ENCODE measurements around the gene TRAF7.
"Not testable (repeated sequence)": the region's sequence is repeated elsewhere in the genome, so short reads cannot be mapped to it uniquely, and the experiment has no call there.

Gene TRAF7

DNA sequence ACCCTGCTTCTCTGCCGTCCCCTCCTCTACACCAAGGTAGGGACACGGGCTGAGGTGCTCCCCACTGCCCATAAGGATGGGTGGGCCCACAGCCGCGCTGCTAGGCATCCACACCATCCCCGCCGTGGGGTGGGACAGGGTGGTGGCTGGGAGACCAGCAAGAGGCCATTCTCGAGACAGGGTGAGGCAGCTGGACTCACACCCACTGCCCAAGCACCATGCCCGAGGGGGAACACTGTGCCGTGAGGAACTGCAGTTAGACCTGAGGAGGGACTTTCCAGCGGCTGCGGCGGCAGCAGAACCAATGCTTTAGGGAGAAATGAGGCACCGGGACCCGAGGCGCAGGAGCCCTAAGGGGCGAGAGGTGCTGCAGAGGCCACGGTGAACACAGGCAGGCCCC is 33.2 kb upstream of the TRAF7 start:
- DNase-seq (ENCODE audit: low read depth): no peak

DNA sequence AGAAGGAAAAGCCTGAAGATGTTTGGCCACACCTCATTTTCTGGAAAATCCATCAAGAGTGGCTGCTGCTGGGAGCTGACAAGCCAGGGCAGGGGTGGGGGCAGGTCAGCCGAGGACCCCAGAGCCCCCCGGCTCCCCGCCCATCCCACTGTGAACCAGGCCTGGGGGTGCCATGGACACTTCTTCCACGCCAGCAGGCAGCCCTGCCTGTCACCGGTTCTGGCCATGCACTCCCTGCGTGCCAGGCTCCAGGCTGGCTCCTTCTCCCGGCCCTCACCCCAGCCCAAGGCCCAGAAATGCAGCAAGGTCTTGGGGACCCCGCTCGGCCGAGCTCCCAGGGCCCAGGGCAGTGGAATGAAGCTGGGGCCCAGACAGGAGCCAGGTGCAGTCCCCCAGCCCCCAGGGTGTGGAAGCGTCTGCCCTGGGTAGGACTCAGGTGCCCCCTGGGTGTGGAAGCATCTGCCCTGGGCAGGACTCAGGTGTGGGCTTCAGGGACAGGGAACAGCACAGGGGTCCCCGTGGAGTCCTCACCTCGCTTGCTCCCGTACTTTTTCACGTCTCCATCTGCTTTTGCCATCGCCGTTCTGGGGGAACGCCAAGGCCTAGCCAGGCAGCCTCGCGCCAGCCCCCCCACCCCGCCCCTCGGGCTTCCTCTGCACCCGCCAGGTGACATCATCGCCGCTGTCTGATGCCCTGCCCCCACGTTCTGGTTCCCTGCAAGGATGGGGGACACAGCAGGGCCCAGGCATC is 32.5 kb upstream of the TRAF7 start:
- not testable (repeated sequence) for DNase-seq (ENCODE audit: low read depth)

DNA sequence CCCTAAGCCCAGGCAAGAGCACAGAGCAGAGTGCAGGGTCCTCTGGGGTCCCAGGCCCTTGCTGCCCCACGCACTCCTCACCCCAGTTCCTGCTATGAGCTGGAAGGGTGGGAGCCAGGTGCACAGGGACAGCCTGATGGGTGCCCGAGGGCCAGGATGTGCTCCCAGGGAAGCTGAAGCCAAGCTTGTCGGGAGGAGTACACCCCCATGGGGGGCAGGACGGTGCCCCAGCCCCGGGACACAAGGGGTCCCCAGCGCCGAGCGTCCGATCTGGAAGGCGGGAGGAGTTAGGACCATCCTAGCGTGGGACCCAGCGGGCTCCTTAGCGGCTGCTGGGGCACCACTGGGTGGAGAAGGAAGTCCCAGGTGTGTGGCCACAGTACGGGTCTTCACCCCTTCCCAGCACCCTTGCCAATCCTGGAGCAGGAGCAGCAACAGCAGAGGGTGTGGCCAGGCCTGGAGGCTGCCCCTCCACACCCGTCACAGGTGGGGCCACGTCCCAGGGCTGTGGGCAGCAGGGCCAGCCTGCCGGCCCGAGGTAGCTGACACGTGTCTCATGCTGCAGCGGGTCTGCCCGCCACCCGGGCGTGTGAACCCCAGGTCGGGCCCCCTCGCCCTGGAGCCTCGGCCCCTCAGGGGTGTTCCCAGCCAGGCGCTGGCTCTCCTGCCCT is 31.7 kb upstream of the TRAF7 start:
- DNase-seq (ENCODE audit: low read depth): not testable (repeated sequence)

DNA sequence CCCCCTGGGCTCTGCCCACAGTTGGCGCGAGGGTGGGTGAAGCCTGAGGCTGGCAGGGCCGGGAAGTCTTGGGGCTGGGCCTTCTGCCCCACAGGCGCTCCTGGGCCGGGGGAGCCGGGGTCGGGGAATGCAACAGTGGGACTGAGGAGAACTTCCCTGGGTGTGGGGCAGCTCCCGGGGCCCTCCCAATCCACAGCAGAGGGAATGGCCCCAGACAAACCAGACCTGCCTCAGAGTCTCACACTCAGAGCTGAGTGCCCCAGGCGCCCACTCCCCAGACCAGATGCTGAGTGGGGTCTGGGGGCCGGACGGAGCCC is 31.2 kb upstream of the TRAF7 start:
- DNase-seq (ENCODE audit: low read depth): not testable (repeated sequence)

DNA sequence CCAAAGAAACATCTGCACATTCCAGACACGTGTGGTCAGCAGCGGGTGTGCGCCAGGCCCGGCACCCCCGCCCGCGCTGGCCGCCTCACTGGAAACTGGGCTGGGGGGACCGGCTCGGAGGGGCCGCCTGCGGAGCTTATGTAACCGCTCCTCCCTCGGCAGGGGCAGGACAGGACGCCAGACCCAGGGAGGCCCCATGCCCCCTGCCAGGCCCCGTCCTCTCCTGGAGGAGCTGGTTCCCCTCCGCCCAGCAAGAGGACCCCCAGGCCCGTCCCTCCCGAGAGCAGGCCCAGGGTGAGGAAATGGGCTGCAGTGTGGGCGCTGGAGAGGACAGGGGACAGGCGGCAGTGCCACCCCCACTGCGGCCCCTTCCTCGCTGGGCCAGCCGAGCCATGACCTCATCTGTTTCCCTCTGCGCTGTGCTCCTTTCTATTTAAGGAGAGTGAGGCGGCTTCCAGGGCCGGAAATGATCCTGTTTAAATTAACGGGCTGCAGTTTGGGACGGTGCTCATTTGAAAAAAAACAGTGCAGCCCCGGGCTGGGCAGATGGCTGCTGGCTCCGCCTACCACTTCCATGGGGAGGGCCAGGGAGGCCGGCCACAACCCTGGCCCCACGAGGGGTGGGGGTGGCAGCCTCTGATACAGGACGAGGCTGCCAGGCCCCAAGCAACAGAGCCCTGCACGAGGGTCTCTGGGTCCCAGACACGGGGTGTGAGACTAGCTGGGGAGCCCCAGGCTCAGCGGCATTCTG is 30.7 kb upstream of the TRAF7 start:
- not testable (repeated sequence) for DNase-seq (ENCODE audit: low read depth)

DNA sequence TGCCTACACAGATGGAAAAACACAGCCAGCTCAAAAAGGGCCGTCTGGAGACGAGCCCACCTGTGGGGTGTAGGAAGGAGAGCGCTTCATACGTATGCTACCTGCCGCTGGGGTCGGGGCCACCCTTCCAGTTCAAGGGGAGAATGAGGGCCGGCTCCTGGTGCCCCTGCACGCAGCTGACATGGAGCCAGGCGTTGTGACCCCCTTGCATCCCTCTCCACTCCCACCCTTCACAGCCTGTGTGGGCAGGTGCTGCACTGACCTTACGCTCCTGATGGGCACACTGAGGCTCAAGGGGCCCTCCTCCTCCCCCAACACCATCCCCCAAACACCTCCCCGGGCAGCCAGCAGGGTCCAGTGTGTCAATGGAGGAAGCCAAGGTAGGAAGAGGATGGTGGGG is 30.0 kb upstream of the TRAF7 start:
- not testable (repeated sequence) for DNase-seq (ENCODE audit: low read depth)

DNA sequence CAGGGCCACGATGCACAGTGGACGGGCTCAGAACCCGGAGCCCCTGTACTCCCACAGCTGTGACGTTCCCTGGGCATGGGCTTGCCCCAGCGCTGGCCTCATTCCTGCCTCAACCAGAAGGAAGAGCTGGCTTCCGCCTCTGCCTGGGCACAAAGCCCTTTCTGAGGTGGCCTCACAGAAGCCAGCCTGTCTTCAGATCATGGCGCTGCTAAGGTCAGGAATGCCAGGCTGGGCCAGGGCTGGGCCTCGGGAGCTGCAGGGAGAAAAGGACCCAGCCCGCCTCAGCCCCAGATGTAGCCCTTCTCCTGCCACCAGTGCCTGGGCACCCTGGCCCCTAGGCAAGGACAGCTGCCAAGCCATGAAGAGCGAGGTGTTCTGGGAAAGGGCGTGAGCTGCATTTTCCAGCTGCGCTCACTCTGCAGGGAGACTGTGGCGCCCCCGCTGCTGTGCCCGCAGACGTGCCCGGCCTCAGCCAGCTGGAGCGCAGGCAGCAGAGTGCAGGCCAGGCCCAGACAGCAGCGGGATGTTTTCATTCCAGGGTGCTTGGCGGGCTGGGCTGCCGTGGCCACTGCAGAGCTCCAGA is 29.3 kb upstream of the TRAF7 start:
- DNase-seq (ENCODE audit: low read depth): not testable (repeated sequence)

DNA sequence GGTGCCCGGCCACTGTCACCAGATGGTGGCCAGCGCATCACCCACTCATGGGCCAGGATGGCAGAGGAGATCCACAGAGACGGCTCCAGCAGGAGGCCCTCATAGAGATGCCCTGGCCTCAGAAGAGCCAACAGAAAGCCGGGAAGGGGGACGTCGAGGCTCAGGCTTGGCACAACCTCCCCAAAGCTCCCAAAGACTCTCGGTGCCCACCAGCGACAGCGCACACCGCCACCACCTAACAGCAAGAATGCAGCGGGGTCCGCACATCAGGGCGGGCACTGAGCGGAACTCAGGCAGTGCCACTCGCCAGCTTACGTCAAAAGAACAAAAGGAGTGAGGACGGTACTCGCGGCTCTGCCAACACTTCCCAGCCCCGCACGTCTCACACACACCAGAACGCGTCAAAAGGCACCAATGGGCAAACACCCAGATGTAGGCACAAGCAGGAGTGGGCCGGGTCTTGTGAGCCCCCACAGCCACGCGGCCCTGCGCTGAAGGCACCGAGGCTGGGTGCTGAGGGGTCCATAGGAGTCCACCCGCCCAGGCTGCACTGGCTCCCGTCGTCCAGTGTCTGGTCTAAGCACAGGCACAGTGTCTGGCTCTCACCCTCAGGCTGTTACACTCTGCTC is 28.5 kb upstream of the TRAF7 start:
- not testable (repeated sequence) for DNase-seq (ENCODE audit: low read depth)

DNA sequence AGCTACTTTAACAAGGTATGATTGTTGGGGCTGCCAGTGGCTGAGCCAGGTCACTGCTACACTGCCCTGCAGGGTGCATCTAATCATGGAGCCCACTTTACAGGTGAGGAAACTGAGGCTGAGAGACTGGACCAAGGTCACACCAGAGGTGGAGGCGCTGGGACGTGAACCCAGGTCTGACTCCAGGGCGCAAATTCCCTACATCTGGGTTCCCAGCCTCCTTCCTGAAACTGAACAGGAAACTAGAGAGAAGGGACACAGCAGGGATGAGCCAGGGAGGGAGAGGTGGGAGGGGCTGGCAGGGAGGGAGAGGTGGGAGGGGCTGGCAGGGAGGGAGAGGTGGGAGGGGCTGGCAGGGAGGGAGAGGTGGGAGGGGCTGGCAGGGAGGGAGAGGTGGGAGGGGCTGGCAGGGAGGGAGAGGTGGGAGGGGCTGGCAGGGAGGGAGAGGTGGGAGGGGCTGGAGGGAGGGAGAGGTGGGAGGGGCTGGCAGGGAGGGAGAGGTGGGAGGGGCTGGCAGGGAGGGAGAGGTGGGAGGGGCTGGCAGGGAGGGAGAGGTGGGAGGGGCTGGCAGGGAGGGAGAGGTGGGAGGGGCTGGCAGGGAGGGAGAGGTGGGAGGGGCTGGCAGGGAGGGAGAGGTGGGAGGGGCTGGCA is 27.8 kb upstream of the TRAF7 start:
- DNase-seq (ENCODE audit: low read depth): not testable (repeated sequence)

DNA sequence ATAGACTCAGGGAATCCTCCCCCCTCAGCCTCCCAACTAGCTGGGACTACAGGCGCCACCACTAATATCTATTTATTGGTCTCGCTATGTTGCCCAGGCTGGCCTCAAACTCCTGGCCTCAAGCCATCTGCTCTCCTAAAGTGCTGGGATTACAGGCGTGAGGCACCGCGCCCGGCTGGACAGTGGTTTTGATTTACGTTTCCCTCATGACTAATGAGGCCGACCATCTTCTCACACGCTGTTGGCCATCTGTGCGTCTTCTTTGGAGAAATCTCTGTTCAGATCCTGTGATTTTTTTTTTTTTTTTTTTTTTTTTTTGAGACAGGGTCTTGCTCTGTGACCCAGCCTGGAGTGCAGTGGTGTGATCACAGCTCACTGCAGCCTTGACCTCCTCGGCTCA is 26.3 kb upstream of the TRAF7 start:
- not testable (repeated sequence) for DNase-seq (ENCODE audit: low read depth)

DNA sequence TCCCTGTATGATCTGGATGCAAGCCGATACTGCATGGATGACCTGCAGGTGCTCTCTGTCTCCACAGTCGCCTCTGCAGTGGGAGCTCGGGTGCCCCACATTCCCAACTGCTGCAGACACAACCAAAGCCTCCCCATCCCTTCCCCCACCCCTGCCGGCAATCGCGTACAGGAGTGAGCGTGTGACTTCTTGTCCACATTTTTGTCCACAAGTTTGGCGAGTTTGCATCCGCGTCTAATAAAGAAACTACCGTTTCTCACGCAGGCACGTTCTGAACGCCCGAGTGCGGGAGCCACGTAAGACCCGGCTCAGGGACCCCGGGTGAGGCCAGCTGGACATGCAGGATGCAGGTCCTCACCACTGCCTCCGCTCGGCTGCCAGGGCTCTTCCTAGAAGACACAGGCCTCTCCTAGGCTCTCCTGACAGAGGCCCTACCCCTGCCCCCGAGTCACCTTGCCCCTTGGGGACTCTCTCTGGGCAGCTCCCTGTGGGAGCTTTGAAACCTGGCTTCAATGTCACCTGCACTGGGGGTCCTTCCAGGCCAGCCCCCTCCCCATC is 25.6 kb upstream of the TRAF7 start:
- DNase-seq (ENCODE audit: low read depth): not testable (repeated sequence)

DNA sequence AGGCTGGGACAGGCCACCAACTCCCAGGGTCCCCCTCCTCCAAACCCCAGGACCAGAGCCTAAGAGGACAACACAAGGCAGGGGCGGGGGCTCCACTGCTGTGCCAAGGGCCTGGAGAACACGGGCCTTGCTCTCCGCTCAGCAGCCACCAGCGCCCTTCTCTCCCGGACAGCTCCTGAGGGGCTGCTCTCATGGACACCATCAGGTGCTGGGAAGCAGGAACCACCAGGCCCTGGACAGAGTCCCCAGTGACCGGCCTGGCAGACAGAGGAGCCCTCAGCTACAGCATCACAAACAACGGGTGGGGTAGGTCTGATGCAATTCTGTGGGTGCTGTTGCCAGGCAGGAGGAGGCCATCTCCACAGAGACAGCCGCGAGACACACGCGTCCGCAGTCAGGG is 21.8 kb upstream of the TRAF7 start:
- not testable (repeated sequence) for DNase-seq (ENCODE audit: low read depth)

DNA sequence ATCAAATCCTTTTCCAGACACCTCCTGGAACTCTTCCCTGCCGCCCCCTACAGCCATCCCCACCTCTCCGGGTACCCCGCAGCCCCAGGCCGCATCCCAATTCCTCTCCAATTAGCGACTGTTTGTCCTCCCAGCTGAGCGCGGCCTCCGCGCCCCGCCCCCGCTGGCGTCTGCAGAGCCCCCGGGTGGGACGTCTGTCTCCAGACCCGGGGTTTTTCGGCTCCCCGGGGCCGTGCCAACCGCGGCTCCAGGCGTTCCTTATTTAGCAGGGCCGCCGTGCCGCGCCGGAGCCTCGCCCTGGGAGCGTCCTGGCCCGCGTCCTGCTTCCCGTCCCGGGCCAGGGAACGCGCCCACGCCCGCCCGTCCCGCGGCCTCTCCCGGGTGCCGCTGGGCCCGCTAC is 20.5 kb upstream of the TRAF7 start:
- DNase-seq (ENCODE audit: low read depth): not testable (repeated sequence)

DNA sequence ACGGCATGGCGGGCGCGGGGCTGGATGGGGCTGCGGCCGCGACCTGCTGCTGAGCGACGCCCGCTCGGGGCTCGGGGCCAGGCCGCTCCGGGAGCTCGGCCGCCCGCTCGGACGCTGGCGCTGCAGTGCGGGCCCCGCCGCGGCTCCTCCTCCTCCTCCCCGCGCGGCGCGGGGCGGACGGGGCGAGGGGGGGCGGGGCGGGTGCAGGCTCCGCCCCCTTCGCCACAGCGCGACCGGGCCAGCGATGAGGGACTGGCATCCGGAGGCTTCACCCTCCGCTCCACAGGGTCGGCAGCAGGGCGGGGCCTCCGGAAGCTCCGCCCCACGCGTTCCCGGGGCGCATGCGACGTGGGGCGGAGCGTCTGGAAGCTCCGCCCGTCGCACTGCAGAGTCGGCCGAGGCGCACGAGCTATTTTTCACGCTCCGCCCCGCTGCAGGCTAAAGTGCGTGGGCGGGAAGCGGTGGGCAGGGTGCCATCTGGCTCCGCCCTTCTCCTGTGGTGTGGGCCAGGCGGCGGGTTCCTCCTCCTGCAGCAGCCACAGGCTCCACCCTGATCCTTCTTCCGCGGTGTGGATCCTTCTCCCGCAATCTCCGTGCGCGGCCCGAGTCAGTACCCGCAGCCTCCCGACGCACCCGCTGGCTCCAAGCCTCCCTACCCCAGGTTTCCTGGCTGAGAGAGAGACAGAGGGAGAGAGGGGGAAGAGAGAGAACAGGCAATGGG is 19.7 kb upstream of the TRAF7 start, which contains the start of gene PKD1:
TSS of gene PKD1 (minus strand) at position 129 of the 721 bp plus-strand sequence. CDS start 209 bp downstream, outside the sequence.
- DNase-seq (ENCODE audit: low read depth): peak; percentile 97

DNA sequence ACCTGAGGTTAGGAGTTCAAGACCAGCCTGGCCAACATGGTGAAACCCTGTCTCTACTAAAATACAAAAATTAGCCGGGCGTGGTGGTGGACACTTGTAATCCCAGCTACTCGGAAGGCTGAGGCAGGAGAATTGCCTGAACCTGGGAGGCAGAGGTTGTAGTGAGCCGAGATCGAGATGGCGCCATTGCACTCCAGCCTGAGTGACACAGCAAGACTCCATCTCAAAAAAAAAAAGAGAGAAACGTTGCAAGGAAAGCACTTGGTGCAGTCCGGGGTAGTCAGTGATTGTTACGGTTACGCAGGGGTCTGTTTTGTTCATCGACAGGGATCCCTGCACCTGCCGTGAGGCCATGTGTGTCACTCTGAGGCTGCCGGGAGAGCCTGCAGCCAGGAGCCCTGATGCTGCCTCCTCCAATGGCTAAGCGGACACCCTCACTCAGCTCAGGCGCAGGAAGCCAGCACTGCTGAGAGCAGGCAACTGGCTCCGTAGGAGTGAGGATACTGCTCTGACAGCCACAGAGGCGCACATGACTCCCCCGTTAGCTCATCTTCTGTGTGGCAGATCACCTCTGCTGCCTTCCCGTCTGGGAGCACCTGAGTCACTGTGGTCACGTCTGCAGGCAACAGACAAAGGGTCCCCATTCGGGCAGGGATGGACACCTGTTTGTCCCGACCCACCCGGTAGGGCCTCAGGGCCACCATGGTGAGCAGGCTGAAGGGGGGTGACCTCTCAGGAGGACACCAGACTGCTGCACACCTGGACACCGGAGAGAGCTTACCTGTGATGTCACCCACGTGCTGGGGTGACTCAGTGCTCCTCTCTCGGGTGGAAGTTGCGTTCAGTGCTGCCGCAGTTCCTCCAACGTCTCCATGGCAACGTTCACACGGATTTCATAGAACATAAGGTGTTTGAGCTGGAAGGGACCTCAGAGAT is 12.4 kb upstream of the TRAF7 start:
- DNase-seq (ENCODE audit: low read depth): no peak

DNA sequence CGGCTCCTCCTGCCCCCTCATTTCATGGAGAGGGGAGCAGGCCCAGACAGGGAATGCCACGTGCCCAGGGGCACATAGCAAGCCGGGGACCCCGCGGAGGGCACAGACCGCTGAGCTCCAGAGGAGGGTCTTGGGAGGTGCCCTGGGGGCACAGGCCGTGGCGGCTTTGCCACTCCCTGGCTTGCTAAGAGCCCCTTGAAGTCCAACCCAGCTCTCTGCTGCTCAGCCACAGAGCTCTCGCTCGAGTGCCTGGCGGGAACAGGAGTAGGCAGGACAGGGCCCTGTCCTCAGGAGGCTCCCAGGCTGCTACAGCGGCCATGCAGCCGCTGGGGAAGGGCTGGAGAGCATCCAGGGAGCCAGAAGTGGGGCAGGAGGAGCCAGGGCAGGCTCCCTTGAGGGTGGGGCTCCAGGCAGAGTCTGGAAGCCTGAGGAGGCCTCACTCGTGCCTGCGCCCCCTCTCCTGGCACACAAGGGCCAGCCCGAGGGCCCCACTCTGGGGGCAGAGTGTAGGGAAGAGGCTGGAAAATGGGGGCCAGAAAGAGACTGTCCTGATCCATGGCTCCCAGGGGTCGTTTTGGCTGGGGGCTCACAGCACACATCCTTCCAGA is 11.6 kb upstream of the TRAF7 start:
- no peak for DNase-seq (ENCODE audit: low read depth)

DNA sequence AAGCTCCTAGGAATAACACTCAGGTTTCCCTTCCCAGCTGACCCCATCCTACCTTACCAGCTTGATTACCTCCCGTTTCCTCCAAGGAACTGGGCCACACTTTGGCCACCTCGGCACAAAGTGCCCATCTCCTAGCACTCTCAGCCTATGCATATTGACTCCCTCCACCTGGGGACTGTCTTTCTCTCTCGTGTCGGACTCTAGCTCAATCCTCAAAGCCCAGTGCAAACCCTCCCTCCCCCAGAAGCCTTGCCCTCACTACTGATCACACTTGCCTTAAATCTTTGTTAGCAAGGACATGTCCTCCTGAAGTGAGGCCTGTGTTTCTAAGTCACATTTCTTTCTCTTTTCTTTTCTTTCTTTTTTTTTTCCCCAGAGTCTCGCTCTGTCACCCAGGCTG is 9.7 kb upstream of the TRAF7 start:
- no peak for DNase-seq (ENCODE audit: low read depth)

DNA sequence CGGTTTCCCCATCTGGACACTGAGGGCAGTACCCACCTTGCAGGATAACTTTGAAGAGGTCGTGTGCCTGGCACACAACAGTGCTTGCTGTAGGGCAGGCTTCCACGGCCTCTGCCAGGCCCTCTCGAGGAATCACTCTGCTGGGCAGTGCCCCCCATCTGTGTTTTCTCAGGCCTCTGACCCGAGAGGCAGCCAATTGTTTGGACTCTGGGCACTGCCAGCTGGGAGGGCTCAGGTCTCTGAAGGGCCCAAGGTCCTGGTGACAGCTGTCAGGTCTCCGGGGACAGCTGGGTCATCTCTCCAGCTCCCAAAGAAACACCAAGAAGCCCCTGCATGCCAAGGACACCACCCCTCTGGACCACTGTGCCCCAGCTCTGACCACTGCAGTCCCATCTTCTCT is 8.2 kb upstream of the TRAF7 start:
- DNase-seq (ENCODE audit: low read depth): no peak
